ENCODE data around the gene PDE8B.

DNA sequence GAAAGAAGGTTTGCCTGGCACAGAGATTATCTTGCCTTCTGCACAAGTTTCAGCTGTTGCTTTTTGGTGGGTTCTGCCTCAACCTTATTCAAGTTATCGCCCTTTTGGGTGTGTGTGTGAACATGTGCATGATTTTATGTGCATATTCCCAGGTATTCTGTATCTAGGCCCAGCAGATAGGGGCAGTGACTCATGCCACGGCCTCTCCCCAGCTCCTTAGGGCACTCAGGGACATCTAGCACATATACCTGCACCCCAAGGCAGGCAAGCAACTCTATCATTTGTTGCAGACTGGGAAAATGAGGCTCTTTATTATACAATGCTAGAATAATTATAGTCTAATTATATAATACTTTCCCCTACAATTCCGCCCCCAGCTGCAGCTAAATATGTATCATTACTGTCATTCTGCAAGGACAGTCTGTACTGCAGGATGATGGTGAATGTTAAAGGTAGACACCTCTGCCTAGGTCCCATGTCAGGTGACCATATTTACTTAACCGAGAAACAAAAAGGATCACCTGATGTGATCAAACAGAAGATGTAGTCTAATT is 128.9 kb downstream of the PDE8B start:
- TF ChIP-seq CTCF (optimal IDR thresholded peaks at IDR 0.05 in 1 of 3, IDR thresholded peaks at IDR 0.05 in 1 of 3, conservative IDR thresholded peaks at IDR 0.05 in 1 of 3; ENCODE audit: extremely low read depth in 1 of 3, insufficient read depth in 2 of 3, low read length in 3 of 3) = no peak
- TF ChIP-seq EZH2 (IDR thresholded peaks at IDR 0.05; ENCODE audit: low read length) = no peak

Measured in keratinocyte (primary cell).